NCI-H2227 treated with DMSO at 0.1 percent for 48 hours (cell line): ENCODE results near the gene SLC7A14.

Experiments
- DNase-seq: peaks from one replicate; lab custom pipeline; 2025; lab: John Stamatoyannopoulos, UW

Gene SLC7A14

DNA sequence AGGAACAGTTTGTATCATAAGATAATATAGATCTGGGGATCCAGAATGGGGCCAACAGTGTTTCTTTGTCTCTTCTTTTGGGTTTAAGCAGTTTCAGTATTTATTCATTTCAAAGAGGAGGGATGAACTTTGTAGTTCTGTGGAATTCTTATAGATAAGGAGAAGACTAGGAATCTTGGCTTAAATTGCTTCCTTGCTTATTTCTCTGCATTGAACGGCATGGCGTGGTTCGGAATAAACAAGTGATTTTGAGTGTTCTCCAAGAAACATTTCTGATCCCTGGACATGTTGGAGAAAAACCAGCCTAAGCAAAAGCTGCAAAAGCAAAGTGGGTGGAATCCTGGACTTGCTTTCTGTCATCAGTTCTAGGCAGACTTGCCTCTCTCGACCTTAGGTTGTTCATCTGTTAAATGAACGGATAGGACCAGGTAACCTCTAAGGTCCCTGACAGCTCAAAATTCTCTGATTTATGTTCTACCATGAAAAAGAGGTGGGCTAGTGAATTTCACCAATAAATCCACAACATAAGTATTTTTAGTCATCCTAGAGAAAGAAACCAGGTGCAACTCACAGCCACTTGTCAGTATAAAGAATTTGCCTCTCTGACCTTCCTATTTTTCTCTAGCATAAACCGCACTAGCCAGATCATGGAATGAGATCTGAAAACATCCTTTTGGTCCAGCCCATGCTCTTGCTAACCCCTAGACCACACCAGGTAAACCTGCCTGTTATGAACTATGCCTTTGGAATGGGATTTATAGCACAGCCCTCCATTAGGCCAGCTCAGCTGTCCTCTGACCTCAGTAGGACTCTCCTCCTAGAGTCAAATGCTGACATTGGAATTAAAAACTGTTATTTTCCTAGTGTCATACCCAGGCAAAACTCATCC, 88.4 kb downstream of the SLC7A14 start:
- DNase-seq, result no peak

DNA sequence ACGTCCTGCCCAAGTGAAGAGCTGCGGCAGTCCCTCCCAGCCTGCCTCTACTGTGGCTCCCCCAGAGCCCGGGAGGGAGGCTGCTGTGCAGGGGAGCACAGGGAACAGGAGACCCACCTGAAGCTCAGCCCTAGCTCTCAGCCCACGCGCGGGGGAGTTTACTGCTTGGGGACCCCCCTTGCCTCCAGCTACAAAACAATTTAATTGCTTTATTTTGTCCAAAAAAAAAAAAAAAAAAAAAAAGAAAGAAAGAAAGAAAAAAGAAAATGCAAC, 89.1 kb downstream of the SLC7A14 start:
- DNase-seq, result no peak

- no peak for DNase-seq
Observed at GRCh38 chr3:170496026-170496867, 89.6 kb downstream of the SLC7A14 start.

- no peak for DNase-seq
Observed at GRCh38 chr3:170494766-170495165, 91.1 kb downstream of the SLC7A14 start.

DNA sequence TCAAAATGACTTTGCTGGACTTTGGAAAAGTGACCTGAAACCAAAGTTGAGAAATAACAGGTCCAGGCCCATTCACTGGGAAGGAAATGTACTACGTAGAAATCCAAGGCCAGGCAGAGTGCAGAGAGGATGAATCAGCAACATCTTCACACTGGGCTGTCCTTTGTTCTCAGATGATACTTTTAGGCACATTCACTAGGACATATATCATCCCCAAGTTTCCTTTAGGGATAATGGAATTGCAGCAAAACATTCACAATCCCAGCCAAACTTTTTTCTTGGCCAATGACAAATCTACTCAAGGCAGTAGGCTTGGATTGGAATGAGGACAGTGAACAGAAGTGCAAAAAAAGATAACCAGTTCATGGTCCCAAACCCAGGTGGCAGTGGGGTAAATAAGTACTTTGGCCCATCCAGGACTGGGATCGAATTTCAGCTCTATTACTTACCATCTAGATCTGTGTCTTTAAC, 92.1 kb downstream of the SLC7A14 start:
- no peak for DNase-seq

DNA sequence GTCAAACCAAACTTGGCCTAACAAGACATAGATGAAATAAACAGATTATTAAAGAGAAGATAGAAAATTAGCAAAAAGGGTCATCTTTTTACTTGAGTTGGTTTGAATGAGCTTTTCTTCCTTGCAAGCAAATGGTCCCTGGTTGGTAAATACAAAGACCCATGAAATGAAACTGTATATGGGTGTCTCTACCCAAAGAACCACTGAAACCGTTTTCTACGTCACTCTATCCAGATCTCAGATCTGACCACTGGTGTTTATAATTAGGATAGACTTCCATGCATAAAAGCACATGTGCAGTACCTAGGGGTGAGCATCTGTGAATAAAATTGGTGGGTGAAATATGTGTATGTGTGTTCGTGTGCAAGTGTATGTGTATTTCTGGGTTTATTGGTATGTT, 94.0 kb downstream of the SLC7A14 start:
- DNase-seq, result no peak

DNA sequence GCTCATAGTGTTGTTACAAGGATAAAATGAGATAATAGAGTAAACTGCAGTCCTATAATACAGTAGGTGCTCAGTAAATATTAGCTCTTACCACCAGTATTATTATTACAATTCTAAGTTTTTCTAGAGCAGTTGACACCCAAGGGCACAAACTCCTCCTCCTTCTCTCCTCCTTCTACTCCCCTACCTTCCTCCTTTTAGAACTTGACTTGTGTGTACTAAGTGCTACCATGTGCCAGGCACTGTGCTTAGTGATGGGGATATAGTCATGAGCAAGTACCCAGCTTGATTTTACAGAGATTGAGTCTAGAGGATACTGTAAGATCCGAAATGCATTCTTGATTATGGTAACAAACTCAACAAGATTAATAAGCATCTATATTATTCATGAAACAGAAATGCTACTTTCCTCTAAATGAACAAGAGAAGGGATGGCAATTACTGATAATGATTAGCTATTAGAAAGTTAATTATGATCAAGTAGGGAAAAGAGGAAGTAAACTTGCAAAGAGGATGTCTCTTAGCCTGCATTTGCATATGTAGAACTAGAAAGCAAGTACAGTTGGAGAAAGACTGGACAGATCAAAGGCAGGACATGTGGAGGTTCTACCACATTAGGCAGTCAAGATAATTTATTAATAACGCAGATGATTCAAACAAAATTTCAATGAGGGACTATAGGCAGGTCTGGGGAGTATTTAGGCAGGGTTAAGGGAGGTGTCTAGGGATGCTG, 94.9 kb downstream of the SLC7A14 start:
- DNase-seq, result no peak

GRCh38 chr3:170488802-170489201, 97.1 kb downstream of the SLC7A14 start:
- no peak for DNase-seq

GRCh38 chr3:170487031-170487430, 98.8 kb downstream of the SLC7A14 start:
- no peak for DNase-seq

- DNase-seq, result no peak
Observed at GRCh38 chr3:170486398-170486797, 99.5 kb downstream of the SLC7A14 start.

DNA sequence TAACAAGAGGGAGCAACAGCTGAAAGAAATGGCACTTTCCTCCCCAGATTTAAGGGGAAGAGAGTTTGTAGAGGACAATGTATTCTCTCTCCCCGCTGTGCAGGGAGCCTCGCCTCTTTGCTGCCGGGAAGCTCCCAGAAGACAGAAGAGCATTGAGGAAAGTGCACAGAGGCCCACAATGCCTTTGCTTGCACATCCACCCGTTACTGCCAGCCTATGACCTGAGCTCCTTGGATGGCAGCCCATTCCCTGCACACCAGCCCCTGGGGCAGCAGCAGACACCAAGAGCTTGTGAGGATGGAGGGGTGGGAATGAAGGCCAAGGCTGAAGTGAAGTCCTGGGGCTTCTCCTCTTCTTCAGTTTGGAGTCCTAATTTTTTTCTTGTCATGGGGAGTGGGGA, 100.2 kb downstream of the SLC7A14 start:
- no peak for DNase-seq

GRCh38 chr3:170485294-170485693, 100.6 kb downstream of the SLC7A14 start:
- no peak for DNase-seq

- no peak for DNase-seq
Observed at GRCh38 chr3:170484869-170485268, 101.0 kb downstream of the SLC7A14 start.

DNA sequence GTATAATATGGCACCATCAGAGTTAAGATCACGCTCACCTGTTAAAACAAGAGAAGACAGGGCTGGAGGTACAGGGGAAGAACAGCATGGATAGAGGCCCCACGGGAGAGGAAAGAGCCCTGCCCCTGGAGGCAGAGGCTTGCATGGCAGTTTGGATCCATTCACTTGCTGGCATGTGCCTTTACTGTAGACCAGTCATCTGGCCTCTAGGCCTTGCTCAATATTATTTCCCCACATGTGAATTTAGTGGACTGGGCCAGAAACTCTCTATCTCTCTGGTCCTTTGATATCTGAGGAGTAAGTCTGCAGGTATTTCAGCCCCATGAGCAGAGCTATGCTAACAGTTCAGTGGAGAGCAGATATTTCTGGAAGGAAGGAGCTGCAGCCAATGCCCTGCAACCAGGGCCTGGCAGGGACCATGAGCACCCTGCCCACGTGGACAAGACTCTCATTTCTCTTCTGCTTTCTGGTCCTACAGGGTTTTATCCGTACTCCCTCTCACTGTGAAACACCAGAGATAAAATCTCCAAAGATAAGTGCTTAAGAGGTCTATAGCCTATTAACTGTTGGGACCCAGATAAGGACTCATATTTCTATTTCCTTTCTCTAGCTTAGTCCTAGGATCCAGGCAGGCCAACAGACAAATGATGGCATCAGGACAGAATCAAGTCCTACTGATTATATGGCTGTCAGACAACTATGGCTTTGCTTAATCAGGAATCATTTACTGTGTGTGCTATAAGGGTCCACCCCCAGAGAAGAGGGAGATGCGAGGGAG, 102.2 kb downstream of the SLC7A14 start:
- no peak for DNase-seq

GRCh38 chr3:170482199-170482598, 103.7 kb downstream of the SLC7A14 start:
- DNase-seq, result no peak

- DNase-seq, result no peak
Observed at GRCh38 chr3:170480111-170480510, 105.8 kb downstream of the SLC7A14 start.

DNA sequence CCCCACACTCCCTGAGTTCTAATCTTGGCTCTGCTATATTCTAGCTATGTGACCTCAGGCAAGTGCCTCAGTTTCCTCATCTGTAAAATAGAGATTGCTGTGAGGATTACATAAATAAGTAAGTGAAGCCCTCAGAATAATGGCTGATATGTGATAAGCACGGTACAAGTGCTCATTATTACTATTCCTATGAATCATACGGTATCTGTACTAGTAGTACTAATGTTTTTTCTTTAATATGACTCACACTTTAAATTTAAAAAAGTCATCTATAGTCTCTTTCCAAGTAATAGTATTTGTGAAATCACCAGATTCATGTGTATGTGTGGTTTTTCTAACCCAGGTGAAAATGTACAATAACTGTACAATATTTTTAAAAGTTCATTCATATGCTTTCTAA, 108.5 kb downstream of the SLC7A14 start:
- DNase-seq, result no peak

DNA sequence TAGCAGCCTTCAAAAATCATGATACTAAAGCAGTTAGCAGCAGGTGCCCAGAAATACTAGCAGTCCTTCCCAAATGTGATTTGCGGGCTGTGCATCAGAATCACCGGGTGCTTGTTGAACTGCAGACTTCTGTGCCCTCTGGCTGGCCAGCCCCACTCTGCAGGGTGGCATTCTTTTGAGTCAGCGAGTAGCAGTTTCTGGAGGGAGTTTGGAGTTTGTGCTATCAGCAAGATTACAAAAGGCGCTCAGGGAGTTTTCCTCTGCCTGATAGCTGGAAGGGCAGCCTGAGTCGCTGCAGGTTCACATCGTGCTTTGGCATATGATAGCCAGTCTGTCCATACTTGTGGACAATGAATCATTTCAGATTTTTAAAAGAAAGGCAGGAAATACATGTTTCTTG, 109.6 kb downstream of the SLC7A14 start:
- no peak for DNase-seq

DNA sequence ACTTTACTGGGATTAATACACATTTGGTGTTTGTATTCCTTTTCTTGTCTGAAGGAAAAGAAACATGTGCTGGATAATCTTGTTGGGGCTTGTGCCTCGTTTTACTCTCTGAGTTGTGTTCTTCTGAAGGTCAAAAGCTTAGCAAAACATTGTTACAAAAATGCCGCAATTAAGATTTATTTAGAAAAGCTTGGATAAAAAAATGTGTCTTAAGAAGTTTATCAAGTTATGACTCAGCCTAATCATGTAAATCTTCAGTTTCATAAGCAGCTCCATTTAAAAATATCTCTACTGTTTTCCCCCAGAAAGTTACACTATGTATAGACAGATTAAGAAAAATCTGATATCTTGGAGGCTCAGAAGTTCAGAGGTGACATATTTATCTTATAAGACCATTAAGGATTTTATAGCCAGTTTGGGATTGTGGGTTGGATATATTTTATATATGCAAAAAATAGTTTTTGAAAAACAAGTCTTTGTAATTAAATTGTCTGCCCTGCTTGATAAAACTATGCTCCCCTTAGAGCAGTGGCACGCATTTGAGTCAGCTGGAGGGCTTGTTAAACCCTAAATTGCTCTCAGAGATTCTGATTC, 110.7 kb downstream of the SLC7A14 start:
- no peak for DNase-seq

- no peak for DNase-seq
Observed at GRCh38 chr3:170473358-170473757, 112.5 kb downstream of the SLC7A14 start.

- DNase-seq, result no peak
Observed at GRCh38 chr3:170471149-170471548, 114.7 kb downstream of the SLC7A14 start.
